ENCODE results near the gene HIP1. TPM values are rescaled to one million over a fixed set of nuclear protein-coding genes. Genes with fewer than 3 reads are reported as not detected.
"Not testable (repeated sequence)": the region's sequence is repeated elsewhere in the genome, so short reads cannot be mapped to it uniquely, and the experiment has no call there.

The HIP1 gene
- total RNA-seq, 1 experiment from 2014 or later = 32.0 TPM

DNA sequence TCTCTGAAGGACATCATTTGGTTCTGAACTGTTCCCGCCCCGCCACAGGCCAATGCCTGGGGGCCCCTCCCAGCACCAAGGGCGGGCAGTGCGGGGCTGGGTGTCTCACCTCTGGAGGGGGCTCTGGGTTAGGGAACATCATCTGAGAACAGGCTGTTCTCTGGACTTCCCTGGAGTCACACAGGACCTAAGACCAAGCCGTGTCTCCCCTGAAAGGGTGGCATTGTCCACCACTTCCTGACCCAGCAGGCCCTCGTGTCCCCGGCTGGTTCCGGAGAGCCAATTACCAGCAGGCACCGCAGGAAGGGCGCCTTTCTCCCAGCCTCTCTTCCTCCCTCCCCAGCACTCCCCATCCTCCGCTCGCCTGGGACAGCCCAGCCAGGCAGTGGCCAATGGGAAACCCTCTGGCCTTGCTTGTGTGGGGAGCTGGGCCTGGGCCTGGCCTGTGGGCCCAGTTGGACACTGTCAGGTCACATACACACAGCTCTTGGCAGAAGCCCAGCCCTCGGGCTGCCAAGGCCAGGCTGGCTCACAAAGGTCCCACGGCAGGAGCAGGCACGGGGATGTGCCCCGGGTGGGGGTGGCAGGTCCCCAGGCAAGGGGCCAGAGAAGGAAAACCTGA is 127.1 kb downstream of the HIP1 start:
- CTCF ChIA-PET = no interaction called here
- H3K4me1 ChIP-seq (replicated peaks; ENCODE audit: insufficient read depth) = peaks cover 6% of the 10 kb centered on the region
- no peaks in the 10 kb centered on the region for H3K36me3 ChIP-seq (ENCODE audit: low read depth)
- no peaks in the 10 kb centered on the region for H3K9me3 ChIP-seq (ENCODE audit: insufficient read depth, low read depth)
- peak overlapping the region; percentile 28; the same call in 1 of the 2 replicates for H3K4me3 ChIP-seq
- DNase-seq = peak; percentile 42 to 62
- H3K27me3 ChIP-seq (ENCODE audit: insufficient read depth, low read depth) = no peaks in the 10 kb centered on the region
- H3F3A ChIP-seq (ENCODE audit: insufficient read depth, low read depth) = peaks cover 2% of the 10 kb centered on the region; the same call in 1 of the 2 replicates
- 0 out of 2 replicates have a peak overlapping the region, but pooled peaks have one; percentile 52 for H2AFZ ChIP-seq
- peak overlapping the region; percentile 21; the same call in 1 of the 2 replicates for H3K4me2 ChIP-seq
- TF ChIP-seq, protein P1, sequence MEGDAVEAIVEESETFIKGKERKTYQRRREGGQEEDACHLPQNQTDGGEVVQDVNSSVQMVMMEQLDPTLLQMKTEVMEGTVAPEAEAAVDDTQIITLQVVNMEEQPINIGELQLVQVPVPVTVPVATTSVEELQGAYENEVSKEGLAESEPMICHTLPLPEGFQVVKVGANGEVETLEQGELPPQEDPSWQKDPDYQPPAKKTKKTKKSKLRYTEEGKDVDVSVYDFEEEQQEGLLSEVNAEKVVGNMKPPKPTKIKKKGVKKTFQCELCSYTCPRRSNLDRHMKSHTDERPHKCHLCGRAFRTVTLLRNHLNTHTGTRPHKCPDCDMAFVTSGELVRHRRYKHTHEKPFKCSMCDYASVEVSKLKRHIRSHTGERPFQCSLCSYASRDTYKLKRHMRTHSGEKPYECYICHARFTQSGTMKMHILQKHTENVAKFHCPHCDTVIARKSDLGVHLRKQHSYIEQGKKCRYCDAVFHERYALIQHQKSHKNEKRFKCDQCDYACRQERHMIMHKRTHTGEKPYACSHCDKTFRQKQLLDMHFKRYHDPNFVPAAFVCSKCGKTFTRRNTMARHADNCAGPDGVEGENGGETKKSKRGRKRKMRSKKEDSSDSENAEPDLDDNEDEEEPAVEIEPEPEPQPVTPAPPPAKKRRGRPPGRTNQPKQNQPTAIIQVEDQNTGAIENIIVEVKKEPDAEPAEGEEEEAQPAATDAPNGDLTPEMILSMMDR (conservative IDR thresholded peaks at IDR 0.05) = no peak
- TF ChIP-seq EZH2 (IDR thresholded peaks at IDR 0.05; ENCODE audit: low read depth) = no peak
- no peaks in the 10 kb centered on the region for H3K9me2 ChIP-seq (ENCODE audit: insufficient read depth)
- H3K79me2 ChIP-seq (ENCODE audit: low read depth) = no peaks in the 10 kb centered on the region
- H3K27ac ChIP-seq = peak overlapping the region; percentile 57
- BruUV-seq (replicated peaks) = no TSS peak
- intact Hi-C loops (cut with micrococcal nuclease; ENCODE audit: unreplicated experiment) = no loop called here
- no peaks in the 10 kb centered on the region for H4K20me1 ChIP-seq (ENCODE audit: insufficient read depth)
- POLR2A ChIA-PET (ENCODE audit: unreplicated experiment) = interaction anchor here (0.7 kb wide), 1 partner anchor 46 kb away, joined by 4 read pairs; no protein-coding TSS in a partner anchor

GRCh38 chr7:75609416-75609815 is 129.3 kb downstream of the HIP1 start:
- H3F3A ChIP-seq (ENCODE audit: insufficient read depth, low read depth); DNase-seq; H4K20me1 ChIP-seq (ENCODE audit: insufficient read depth); H3K36me3 ChIP-seq (ENCODE audit: low read depth); H3K79me2 ChIP-seq (ENCODE audit: low read depth); POLR2A ChIA-PET (ENCODE audit: unreplicated experiment); BruUV-seq (replicated peaks); H3K27ac ChIP-seq; intact Hi-C loops (cut with micrococcal nuclease; ENCODE audit: unreplicated experiment); H3K9me2 ChIP-seq (ENCODE audit: insufficient read depth); H2AFZ ChIP-seq; H3K9me3 ChIP-seq (ENCODE audit: insufficient read depth, low read depth); H3K4me3 ChIP-seq; H3K4me1 ChIP-seq (replicated peaks; ENCODE audit: insufficient read depth); CTCF ChIA-PET; H3K4me2 ChIP-seq; H3K27me3 ChIP-seq (ENCODE audit: insufficient read depth, low read depth): not testable (repeated sequence)

- Histone ChIP-seq H3K4me2 (no peak overlapping the region), H4K20me1 (ENCODE audit: insufficient read depth) (no peaks in the 10 kb centered on the region), H3K9me2 (ENCODE audit: insufficient read depth) (no peaks in the 10 kb centered on the region), H3K36me3 (ENCODE audit: low read depth) (no peaks in the 10 kb centered on the region), H3K27me3 (ENCODE audit: insufficient read depth, low read depth) (no peaks in the 10 kb centered on the region), H3K4me3 (no peak overlapping the region), H3K4me1 (replicated peaks; ENCODE audit: insufficient read depth) (no peaks in the 10 kb centered on the region), H2AFZ (no peak overlapping the region), H3K9me3 (ENCODE audit: insufficient read depth, low read depth) (no peaks in the 10 kb centered on the region), H3F3A (ENCODE audit: insufficient read depth, low read depth) (no peaks in the 10 kb centered on the region), H3K27ac (no peak overlapping the region), H3K79me2 (ENCODE audit: low read depth) (no peaks in the 10 kb centered on the region)
- TF ChIP-seq EZH2 (IDR thresholded peaks at IDR 0.05; ENCODE audit: low read depth) = no peak
- TF ChIP-seq, protein P1 (conservative IDR thresholded peaks at IDR 0.05) = no peak
- intact Hi-C loops (cut with micrococcal nuclease; ENCODE audit: unreplicated experiment) = no loop called here
- no peak for DNase-seq
- CTCF ChIA-PET = no interaction called here
- POLR2A ChIA-PET (ENCODE audit: unreplicated experiment) = no interaction called here
- BruUV-seq (replicated peaks) = no TSS peak
These were observed 130.2 kb downstream of the HIP1 start for GRCh38 chr7:75608451-75609122.

Measured in PC-9 (cell line).